ENCODE measurements around the gene ANTKMT.

ANTKMT gene

GRCh38 chr16:678209-678857 lies 42.6 kb upstream of the ANTKMT start:
- TF ChIP-seq EZH2phosphoT487 (IDR thresholded peaks at IDR 0.05; ENCODE audit: low read depth) = no peak
- TF ChIP-seq, protein P1, sequence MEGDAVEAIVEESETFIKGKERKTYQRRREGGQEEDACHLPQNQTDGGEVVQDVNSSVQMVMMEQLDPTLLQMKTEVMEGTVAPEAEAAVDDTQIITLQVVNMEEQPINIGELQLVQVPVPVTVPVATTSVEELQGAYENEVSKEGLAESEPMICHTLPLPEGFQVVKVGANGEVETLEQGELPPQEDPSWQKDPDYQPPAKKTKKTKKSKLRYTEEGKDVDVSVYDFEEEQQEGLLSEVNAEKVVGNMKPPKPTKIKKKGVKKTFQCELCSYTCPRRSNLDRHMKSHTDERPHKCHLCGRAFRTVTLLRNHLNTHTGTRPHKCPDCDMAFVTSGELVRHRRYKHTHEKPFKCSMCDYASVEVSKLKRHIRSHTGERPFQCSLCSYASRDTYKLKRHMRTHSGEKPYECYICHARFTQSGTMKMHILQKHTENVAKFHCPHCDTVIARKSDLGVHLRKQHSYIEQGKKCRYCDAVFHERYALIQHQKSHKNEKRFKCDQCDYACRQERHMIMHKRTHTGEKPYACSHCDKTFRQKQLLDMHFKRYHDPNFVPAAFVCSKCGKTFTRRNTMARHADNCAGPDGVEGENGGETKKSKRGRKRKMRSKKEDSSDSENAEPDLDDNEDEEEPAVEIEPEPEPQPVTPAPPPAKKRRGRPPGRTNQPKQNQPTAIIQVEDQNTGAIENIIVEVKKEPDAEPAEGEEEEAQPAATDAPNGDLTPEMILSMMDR (IDR thresholded peaks at IDR 0.05; ENCODE audit: low read depth, low read length) = no peak
- Histone ChIP-seq H3K79me2 (ENCODE audit: low read length) (peaks cover 30% of the 10 kb centered on the region), H4K20me1 (ENCODE audit: insufficient read depth, low read length) (0 out of 2 replicates have a peak, but pooled peaks cover 4% of the 10 kb centered on the region), H3K4me2 (ENCODE audit: low read length) (no peak overlapping the region), H2AFZ (ENCODE audit: low read depth, low read length) (no peak overlapping the region), H3K4me3 (ENCODE audit: low read length) (no peak overlapping the region), H3K27ac (ENCODE audit: low read length) (no peak overlapping the region), H3K9ac (ENCODE audit: low read length) (no peak overlapping the region), H3K9me3 (ENCODE audit: insufficient read depth, low read length) (no peaks in the 10 kb centered on the region), H3K4me1 (ENCODE audit: low read length) (peaks cover 14% of the 10 kb centered on the region), H3K27me3 (ENCODE audit: low read depth, low read length) (no peaks in the 10 kb centered on the region), H3K36me3 (replicated peaks; ENCODE audit: low read depth, low read length) (peaks cover 21% of the 10 kb centered on the region)

DNA sequence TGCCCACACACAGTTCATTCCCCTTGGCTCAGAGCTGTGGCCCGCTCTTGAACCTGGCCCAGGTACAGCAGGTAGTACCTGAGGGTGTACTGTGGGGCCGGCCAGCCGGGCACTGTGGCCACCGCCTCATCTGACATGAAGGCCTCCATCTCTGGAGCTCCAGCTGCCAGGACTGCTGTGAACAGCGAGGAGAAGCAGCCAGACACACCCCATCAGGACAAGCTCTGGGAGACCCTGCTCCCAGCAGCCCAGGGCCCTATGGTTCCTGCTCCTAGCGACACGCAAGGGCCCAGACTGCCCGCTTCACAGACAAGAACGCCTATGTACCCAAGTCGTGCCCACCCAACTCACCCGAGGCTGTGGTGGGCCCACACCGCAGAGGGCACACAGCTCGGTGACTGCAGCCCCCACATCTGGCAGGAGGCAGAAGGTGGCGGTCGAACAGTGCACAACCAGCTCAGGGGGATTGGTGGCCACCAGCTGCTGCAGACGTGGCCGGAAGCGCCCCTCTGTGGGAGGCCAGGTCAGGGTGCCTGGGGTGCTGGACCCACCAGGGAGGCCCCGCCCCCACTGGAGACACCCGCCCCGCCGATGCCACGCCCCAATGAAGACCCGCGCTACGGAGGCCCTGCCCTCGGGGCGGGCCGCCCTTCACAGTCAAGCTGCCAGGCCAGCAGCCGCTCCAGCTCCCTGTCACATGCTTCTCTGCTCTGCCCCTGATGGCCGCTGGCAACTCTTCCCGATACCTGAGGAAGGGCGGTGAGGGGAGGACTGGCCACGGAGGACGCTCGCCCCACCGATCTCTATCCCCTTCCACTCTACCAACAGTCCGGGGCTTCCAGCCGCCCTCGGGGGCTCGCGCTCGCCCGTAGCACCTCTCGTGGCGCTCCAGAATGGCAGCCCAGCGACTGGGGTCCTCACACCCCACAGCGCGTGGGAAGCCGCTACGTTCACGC lies 41.8 kb upstream of the ANTKMT start:
- Histone ChIP-seq H2AFZ (ENCODE audit: low read depth, low read length) (no peak overlapping the region), H3K79me2 (ENCODE audit: low read length) (peaks cover 37% of the 10 kb centered on the region), H3K9me3 (ENCODE audit: insufficient read depth, low read length) (no peaks in the 10 kb centered on the region), H3K4me1 (ENCODE audit: low read length) (peaks cover 16% of the 10 kb centered on the region), H3K27ac (ENCODE audit: low read length) (no peak overlapping the region), H3K9ac (ENCODE audit: low read length) (no peak overlapping the region), H3K27me3 (ENCODE audit: low read depth, low read length) (no peaks in the 10 kb centered on the region), H3K36me3 (replicated peaks; ENCODE audit: low read depth, low read length) (peaks cover 21% of the 10 kb centered on the region), H3K4me2 (ENCODE audit: low read length) (peak overlapping the region; percentile 37), H3K4me3 (ENCODE audit: low read length) (peak overlapping the region; percentile 32; the same call in 1 of the 2 replicates), H4K20me1 (ENCODE audit: insufficient read depth, low read length) (0 out of 2 replicates have a peak, but pooled peaks cover 4% of the 10 kb centered on the region)
- TF ChIP-seq, protein P1 (IDR thresholded peaks at IDR 0.05; ENCODE audit: low read depth, low read length) = no peak
- no peak for TF ChIP-seq EZH2phosphoT487 (IDR thresholded peaks at IDR 0.05; ENCODE audit: low read depth)

DNA sequence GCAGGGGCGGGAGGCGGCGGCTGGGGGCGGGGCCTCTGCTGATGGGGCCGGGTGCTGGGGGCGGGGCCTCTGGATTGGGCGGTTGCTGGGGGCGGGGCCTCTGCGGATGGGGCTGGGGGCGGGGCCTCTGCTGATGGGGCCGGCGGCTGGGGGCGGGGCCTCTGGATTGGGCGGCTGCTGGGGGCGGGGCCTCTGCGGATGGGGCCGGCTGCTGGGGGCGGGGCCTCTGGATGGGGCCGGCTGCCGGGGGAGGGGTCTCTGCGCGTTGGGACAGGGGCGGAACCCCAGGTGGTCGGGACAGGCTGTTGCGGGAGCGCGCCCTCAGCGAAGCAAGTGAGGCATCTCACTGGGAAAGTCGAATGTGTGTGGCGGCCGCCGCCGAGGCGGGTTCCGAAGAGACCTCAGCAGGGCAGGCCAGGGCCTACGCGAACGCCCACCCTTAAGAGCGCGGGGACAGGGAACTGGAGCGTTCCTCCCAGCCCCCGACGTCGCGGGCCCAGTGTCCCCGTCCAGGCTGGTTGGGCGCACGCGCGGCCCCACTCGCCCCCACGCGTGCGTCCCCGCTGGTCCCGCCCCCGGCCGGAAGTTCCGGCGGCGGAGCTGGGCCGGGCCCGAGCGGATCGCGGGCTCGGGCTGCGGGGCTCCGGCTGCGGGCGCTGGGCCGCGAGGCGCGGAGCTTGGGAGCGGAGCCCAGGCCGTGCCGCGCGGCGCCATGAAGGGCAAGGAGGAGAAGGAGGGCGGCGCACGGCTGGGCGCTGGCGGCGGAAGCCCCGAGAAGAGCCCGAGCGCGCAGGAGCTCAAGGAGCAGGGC lies 40.9 kb upstream of the ANTKMT start, which contains the start of gene STUB1:
Gene STUB1, plus strand, starts transcription at position 597 of the 811 bp plus-strand sequence. Its CDS starts 116 bp downstream, at position 713.
- H3K4me2 ChIP-seq (ENCODE audit: low read length) = peak within 1 kb of the TSS; percentile 94
- H3K79me2 ChIP-seq (ENCODE audit: low read length) = peaks cover 37% of the 10 kb centered on the region
- H3K9me3 ChIP-seq (ENCODE audit: insufficient read depth, low read length) = no peaks in the 10 kb centered on the region
- H3K4me1 ChIP-seq (ENCODE audit: low read length) = peaks cover 16% of the 10 kb centered on the region
- H3K36me3 ChIP-seq (replicated peaks; ENCODE audit: low read depth, low read length) = peaks cover 21% of the 10 kb centered on the region
- peak within 1 kb of the TSS; percentile 95 for H3K4me3 ChIP-seq (ENCODE audit: low read length)
- H2AFZ ChIP-seq (ENCODE audit: low read depth, low read length) = peak within 1 kb of the TSS; percentile 34; the same call in 1 of the 2 replicates
- no peaks in the 10 kb centered on the region for H3K27me3 ChIP-seq (ENCODE audit: low read depth, low read length)
- H3K27ac ChIP-seq (ENCODE audit: low read length) = peak within 1 kb of the TSS; percentile 81
- peak within 1 kb of the TSS; percentile 88 for H3K9ac ChIP-seq (ENCODE audit: low read length)
- TF ChIP-seq, protein P1 (IDR thresholded peaks at IDR 0.05; ENCODE audit: low read depth, low read length) = no peak
- TF ChIP-seq EZH2phosphoT487 (IDR thresholded peaks at IDR 0.05; ENCODE audit: low read depth) = no peak
- H4K20me1 ChIP-seq (ENCODE audit: insufficient read depth, low read length) = 0 out of 2 replicates have a peak, but pooled peaks cover 4% of the 10 kb centered on the region

All from OCI-LY3 (cell line).